OCI-LY1 (cell line): ENCODE data around the gene NWD2.

Experiments used
- H2AFZ ChIP-seq: fragments of 200-600 bp; sonication (generic), shearing (Covaris generic); 2 replicates; pipeline ENCODE4 v1.6.0; 2014; ENCODE audit warnings: antibody characterized with exemption, mild to moderate bottlenecking, low read length
- H3F3A ChIP-seq: fragments of 200-600 bp; sonication (generic), shearing (Covaris generic); 2 replicates; pipeline ENCODE4 v1.6.0; 2014; ENCODE audit warnings: mild to moderate bottlenecking, antibody characterized with exemption, low read length, moderate library complexity; ENCODE audit not compliant: insufficient read depth
- H3K27ac ChIP-seq: fragments of 200-600 bp; sonication (generic); 2 replicates; pipeline ENCODE4 v1.5.1; 2014; ENCODE audit warnings: low read length, mixed run types, mild to moderate bottlenecking, low read depth; ENCODE audit not compliant: poor library complexity, severe bottlenecking
- H3K27me3 ChIP-seq: fragments of 200-600 bp; sonication (generic); 2 replicates; pipeline ENCODE4 v1.6.0; 2014; ENCODE audit warnings: antibody characterized with exemption, mild to moderate bottlenecking, low read length, moderate library complexity; ENCODE audit not compliant: insufficient read depth
- H3K36me3 ChIP-seq: fragments of 200-600 bp; sonication (generic); 2 replicates; pipeline ENCODE4 v1.6.1; 2014; ENCODE audit warnings: mild to moderate bottlenecking, antibody characterized with exemption, low read length, moderate library complexity, mixed read lengths; ENCODE audit not compliant: insufficient read depth
- H3K4me1 ChIP-seq: fragments of 200-600 bp; sonication (generic); 2 replicates; pipeline ENCODE4 v1.5.1; 2014; ENCODE audit warnings: mild to moderate bottlenecking, low read length, moderate library complexity; ENCODE audit not compliant: insufficient read depth, severe bottlenecking
- H3K4me2 ChIP-seq: fragments of 200-600 bp; sonication (generic), shearing (Covaris generic); 2 replicates; pipeline ENCODE4 v1.6.1; 2014; ENCODE audit warnings: low read length
- H3K4me3 ChIP-seq: fragments of 200-600 bp; sonication (generic); 2 replicates; pipeline ENCODE4 v1.5.1; 2014; ENCODE audit warnings: low read length, low read depth, mild to moderate bottlenecking, mixed read lengths; ENCODE audit not compliant: poor library complexity, severe bottlenecking
- H3K79me2 ChIP-seq: fragments of 200-600 bp; shearing (Covaris generic); 2 replicates; pipeline ENCODE4 v1.6.1; 2016; ENCODE audit warnings: mixed run types, low read length, mixed read lengths; ENCODE audit not compliant: insufficient read depth
- H3K9ac ChIP-seq: fragments of 200-600 bp; sonication (generic), shearing (Covaris generic); 2 replicates; pipeline ENCODE4 v1.6.1; 2014; ENCODE audit warnings: mild to moderate bottlenecking, low read length, mixed read lengths
- H3K9me2 ChIP-seq: fragments of 200-600 bp; sonication (generic), shearing (Covaris generic); 2 replicates; pipeline ENCODE4 v1.6.1; 2014; ENCODE audit warnings: low read depth, mild to moderate bottlenecking, low read length, mixed read lengths
- H3K9me3 ChIP-seq: fragments of 200-600 bp; shearing (Covaris generic); 2 replicates; pipeline ENCODE4 v1.6.1; 2014; ENCODE audit warnings: low read length, mixed read lengths
- H4K20me1 ChIP-seq: fragments of 200-600 bp; sonication (generic), shearing (Covaris generic); 2 replicates; pipeline ENCODE4 v1.6.0; 2016; ENCODE audit warnings: mild to moderate bottlenecking, low read length; ENCODE audit not compliant: insufficient read depth
- EZH2 ChIP-seq: fragments of 200-600 bp; sonication (generic), shearing (Covaris generic); IDR thresholded peaks from 2 replicates; pipeline ENCODE4 v1.8.0; 2017; ENCODE audit warnings: borderline replicate concordance, mixed run types, mild to moderate bottlenecking, antibody characterized with exemption, low read length, moderate library complexity, mixed read lengths
- TF ChIP-seq, protein P1 (sequence below): fragments of 200-600 bp; sonication (generic), shearing (Covaris generic); IDR thresholded peaks from 2 replicates; pipeline ENCODE4 v1.5.1; 2017; ENCODE audit warnings: mild to moderate bottlenecking, antibody characterized with exemption, low read length, moderate library complexity, mixed read lengths

NWD2 gene

DNA sequence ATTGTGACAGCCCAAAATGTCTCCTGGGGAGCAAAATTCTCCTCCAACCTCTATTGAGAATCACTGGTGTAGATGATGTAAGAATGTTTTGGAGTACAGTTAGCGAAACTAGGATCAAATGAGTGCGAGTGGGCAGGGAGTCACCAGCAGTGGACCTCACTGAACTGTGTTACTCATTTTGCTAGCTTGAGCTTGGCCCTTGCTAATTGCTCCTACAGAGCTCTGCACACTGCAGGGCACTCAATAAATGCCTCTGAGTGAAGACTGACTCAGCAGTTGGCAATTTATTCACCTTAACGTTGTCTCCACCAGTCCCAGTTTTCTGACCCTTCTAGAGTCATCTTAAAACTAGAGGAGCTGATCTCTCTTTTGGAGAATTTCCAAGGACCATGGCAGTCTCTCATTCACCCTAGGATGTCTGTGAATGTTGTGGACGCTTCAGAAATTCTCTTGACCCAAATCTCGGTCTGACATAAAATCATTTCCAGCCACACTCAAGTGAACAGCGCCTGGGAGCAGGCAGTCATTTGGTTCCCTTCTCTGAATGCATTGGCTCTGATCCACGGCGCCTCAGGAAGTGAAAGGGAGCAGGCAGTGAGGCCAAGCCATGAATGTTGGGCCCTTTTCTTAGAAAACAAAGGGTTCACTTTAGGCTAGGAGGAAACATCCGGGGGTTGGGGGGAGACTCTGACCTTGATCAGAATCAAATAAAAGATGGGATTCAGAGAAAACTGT lies 148.1 kb downstream of the NWD2 start:
- Histone ChIP-seq H3K9ac (no peak overlapping the region), H3K4me2 (no peak overlapping the region), H3K9me3 (no peaks in the 10 kb centered on the region), H3K79me2 (no peaks in the 10 kb centered on the region), H3F3A (no peaks in the 10 kb centered on the region), H3K27ac (no peak overlapping the region), H3K4me1 (no peaks in the 10 kb centered on the region), H3K4me3 (no peak overlapping the region), H3K27me3 (no peaks in the 10 kb centered on the region), H2AFZ (no peak overlapping the region), H3K9me2 (no peaks in the 10 kb centered on the region), H4K20me1 (no peaks in the 10 kb centered on the region), H3K36me3 (no peaks in the 10 kb centered on the region)
- TF ChIP-seq, protein P1, sequence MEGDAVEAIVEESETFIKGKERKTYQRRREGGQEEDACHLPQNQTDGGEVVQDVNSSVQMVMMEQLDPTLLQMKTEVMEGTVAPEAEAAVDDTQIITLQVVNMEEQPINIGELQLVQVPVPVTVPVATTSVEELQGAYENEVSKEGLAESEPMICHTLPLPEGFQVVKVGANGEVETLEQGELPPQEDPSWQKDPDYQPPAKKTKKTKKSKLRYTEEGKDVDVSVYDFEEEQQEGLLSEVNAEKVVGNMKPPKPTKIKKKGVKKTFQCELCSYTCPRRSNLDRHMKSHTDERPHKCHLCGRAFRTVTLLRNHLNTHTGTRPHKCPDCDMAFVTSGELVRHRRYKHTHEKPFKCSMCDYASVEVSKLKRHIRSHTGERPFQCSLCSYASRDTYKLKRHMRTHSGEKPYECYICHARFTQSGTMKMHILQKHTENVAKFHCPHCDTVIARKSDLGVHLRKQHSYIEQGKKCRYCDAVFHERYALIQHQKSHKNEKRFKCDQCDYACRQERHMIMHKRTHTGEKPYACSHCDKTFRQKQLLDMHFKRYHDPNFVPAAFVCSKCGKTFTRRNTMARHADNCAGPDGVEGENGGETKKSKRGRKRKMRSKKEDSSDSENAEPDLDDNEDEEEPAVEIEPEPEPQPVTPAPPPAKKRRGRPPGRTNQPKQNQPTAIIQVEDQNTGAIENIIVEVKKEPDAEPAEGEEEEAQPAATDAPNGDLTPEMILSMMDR: no peak

DNA sequence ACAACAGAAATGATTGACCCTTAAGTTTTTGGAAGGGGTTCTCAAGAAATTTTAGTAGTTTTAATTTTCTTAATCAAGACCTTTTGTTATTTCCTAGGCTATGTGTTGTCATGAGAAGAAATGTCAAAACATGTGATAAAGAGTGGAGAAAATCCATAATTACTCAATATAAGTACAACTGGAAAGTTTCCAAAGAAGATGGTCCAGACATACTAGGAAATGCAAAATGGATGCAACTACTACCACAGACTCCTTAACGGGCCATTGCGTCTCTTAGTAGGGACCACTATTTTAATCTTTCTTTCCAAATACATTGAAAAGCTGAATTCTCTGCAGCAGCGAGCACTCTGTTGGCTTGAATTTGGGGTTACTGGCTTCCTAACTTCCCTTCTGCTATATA lies 148.8 kb downstream of the NWD2 start:
- Histone ChIP-seq H3F3A (no peaks in the 10 kb centered on the region), H3K79me2 (no peaks in the 10 kb centered on the region), H3K9ac (no peak overlapping the region), H2AFZ (no peak overlapping the region), H3K9me3 (no peaks in the 10 kb centered on the region), H3K4me3 (no peak overlapping the region), H4K20me1 (no peaks in the 10 kb centered on the region), H3K27ac (no peak overlapping the region), H3K4me2 (no peak overlapping the region), H3K4me1 (no peaks in the 10 kb centered on the region), H3K27me3 (no peaks in the 10 kb centered on the region), H3K9me2 (no peaks in the 10 kb centered on the region), H3K36me3 (no peaks in the 10 kb centered on the region)
- TF ChIP-seq EZH2: no peak
- TF ChIP-seq, protein P1: no peak

GRCh38 chr4:37393889-37394288 lies 149.3 kb downstream of the NWD2 start:
- Histone ChIP-seq H4K20me1 (no peaks in the 10 kb centered on the region), H3K9ac (no peak overlapping the region), H3K9me3 (no peaks in the 10 kb centered on the region), H3K27me3 (no peaks in the 10 kb centered on the region), H3K4me2 (no peak overlapping the region), H2AFZ (no peak overlapping the region), H3K4me3 (no peak overlapping the region), H3K79me2 (no peaks in the 10 kb centered on the region), H3K4me1 (no peaks in the 10 kb centered on the region), H3K36me3 (no peaks in the 10 kb centered on the region), H3F3A (no peaks in the 10 kb centered on the region), H3K27ac (no peak overlapping the region), H3K9me2 (no peaks in the 10 kb centered on the region)
- TF ChIP-seq, protein P1: no peak
- TF ChIP-seq EZH2: no peak
